ENCODE data around the gene AP1G1.
"Not testable (repeated sequence)": the region's sequence is repeated elsewhere in the genome, so short reads cannot be mapped to it uniquely, and the experiment has no call there.

DNA sequence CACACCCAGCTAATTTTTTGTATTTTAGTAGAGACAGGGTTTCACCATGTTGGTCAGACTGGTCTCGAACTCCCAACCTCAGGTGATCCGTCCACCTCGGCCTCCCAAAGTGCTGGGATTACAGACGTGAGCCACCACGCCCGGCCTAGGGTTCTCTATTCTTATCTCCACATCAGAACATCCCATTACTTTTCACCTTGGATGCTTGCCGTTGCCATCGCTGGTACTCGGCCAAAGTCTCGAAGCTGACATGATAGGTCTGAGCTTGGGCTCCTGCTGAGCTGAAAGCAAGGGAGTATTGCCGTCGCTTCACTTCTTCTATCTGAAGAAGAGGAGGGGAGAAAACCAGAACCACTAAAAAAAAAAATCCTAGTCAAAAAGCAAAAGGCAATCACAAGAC is 124.4 kb downstream of the AP1G1 start:
- TF ChIP-seq CTCF (conservative IDR thresholded peaks at IDR 0.05; ENCODE audit: low read depth, low read length); CHD1 (IDR thresholded peaks at IDR 0.05; ENCODE audit: low read depth, low read length); POLR2A (IDR thresholded peaks at IDR 0.05; ENCODE audit: low read depth, low read length); USF2 (IDR thresholded peaks at IDR 0.05; ENCODE audit: low read depth, low read length); NFE2L2 (IDR thresholded peaks at IDR 0.05; ENCODE audit: low read depth, low read length); MAZ (IDR thresholded peaks at IDR 0.05; ENCODE audit: borderline replicate concordance, low read depth, low read length); MXI1 (IDR thresholded peaks at IDR 0.05; ENCODE audit: borderline replicate concordance, low read depth, low read length); RFX5 (IDR thresholded peaks at IDR 0.05; ENCODE audit: low read depth, low read length); CEBPB (IDR thresholded peaks at IDR 0.05; ENCODE audit: low read depth, low read length): not testable (repeated sequence)

Data from IMR-90 (cell line).